Astrocyte (in vitro differentiated cells and primary cell): ENCODE results near the gene RELN. TPM values are rescaled to one million over a fixed set of nuclear protein-coding genes. Genes with fewer than 3 reads are reported as not detected.

Experiments used
- DNase-seq: peaks from one replicate; pipeline ENCODE4 v3.0.0-alpha.2; 2010; ENCODE audit warnings: low read depth
- FAIRE-seq: peaks from 2 replicates; lab custom pipeline; 2011; peaks lifted over from hg19 to GRCh38; lab: Jason Lieb, UNC
- H2AFZ ChIP-seq: 2 replicates; pipeline ENCODE4 v1.6.0; 2012; ENCODE audit warnings: low read depth, low read length, inconsistent platforms
- H3K27ac ChIP-seq: 2 replicates; pipeline ENCODE4 v1.5.1; 2011; ENCODE audit warnings: low read depth, low read length, inconsistent platforms
- H3K27me3 ChIP-seq: 2 replicates; pipeline ENCODE4 v1.6.0; 2011; ENCODE audit warnings: low read length, inconsistent platforms; ENCODE audit not compliant: insufficient read depth
- H3K36me3 ChIP-seq: 2 replicates; pipeline ENCODE4 v1.5.1; 2011; ENCODE audit warnings: low read length, inconsistent platforms; ENCODE audit not compliant: insufficient read depth
- H3K4me1 ChIP-seq: 2 replicates; pipeline ENCODE4 v1.5.1; 2011; ENCODE audit warnings: low read length, inconsistent platforms; ENCODE audit not compliant: insufficient read depth
- H3K4me2 ChIP-seq: 2 replicates; pipeline ENCODE4 v1.6.0; 2012; ENCODE audit warnings: low read length, inconsistent platforms
- H3K4me3 ChIP-seq: 2 replicates; pipeline ENCODE4 v1.5.1; 2011; ENCODE audit warnings: low read depth, mild to moderate bottlenecking, low read length, inconsistent platforms; ENCODE audit not compliant: insufficient read depth
- H3K79me2 ChIP-seq: 2 replicates; pipeline ENCODE4 v1.6.0; 2012; ENCODE audit warnings: mild to moderate bottlenecking, low read length, inconsistent platforms; ENCODE audit not compliant: insufficient read depth
- H3K9ac ChIP-seq: 2 replicates; pipeline ENCODE4 v1.6.0; 2012; ENCODE audit warnings: mild to moderate bottlenecking, low read length, inconsistent platforms
- H3K9me3 ChIP-seq: 2 replicates; pipeline ENCODE4 v1.5.1; 2012; ENCODE audit warnings: low read depth, mild to moderate bottlenecking, low read length, inconsistent platforms; ENCODE audit not compliant: insufficient read depth
- H4K20me1 ChIP-seq: 2 replicates; pipeline ENCODE4 v1.6.0; 2012; ENCODE audit warnings: low read length, inconsistent platforms; ENCODE audit not compliant: insufficient read depth
- H3K27ac Mint-ChIP-seq: one replicate; pipeline ENCODE4 v1.8.0; 2021; ENCODE audit warnings: mild to moderate bottlenecking, mixed read lengths; ENCODE audit not compliant: unreplicated experiment
- H3K27me3 Mint-ChIP-seq: one replicate; pipeline ENCODE4 v1.8.0; 2021; ENCODE audit warnings: low read depth, mixed read lengths; ENCODE audit not compliant: unreplicated experiment
- H3K36me3 Mint-ChIP-seq: one replicate; pipeline ENCODE4 v1.8.0; 2021; ENCODE audit warnings: low read depth, mixed read lengths; ENCODE audit not compliant: unreplicated experiment
- H3K4me1 Mint-ChIP-seq: one replicate; pipeline ENCODE4 v1.8.0; 2021; ENCODE audit warnings: low read depth, mixed read lengths; ENCODE audit not compliant: unreplicated experiment
- H3K4me3 Mint-ChIP-seq: one replicate; pipeline ENCODE4 v1.8.0; 2021; ENCODE audit warnings: mild to moderate bottlenecking, moderate library complexity, mixed read lengths; ENCODE audit not compliant: unreplicated experiment
- H3K9me3 Mint-ChIP-seq: one replicate; pipeline ENCODE4 v1.8.0; 2021; ENCODE audit warnings: mild to moderate bottlenecking, mixed read lengths; ENCODE audit not compliant: unreplicated experiment
- CTCF ChIP-seq: IDR thresholded peaks from 2 replicates; pipeline ENCODE4 v1.5.1; 2011; ENCODE audit warnings: low read depth, mild to moderate bottlenecking, inconsistent platforms, low read length, moderate library complexity; ENCODE audit not compliant: insufficient read depth
- EZH2 ChIP-seq: IDR thresholded peaks from 2 replicates; pipeline ENCODE4 v1.6.1; 2012; ENCODE audit warnings: mild to moderate bottlenecking, low read length, inconsistent platforms; ENCODE audit not compliant: insufficient read depth
- total RNA-seq: library from RNA; stranded (reverse); gene quantifications from 2 replicates; pipeline ENCODE4 v1.2.1, GENCODE V29; 2021

Gene RELN
- total RNA-seq, 1 donor from 2014 or later, result 0.98 TPM

GRCh38 chr7:103972779-103973434, 16.6 kb downstream of the RELN start:
- no peak overlapping the region for H3K4me3 Mint-ChIP-seq
- no peak for FAIRE-seq
- no peak overlapping the region for H3K4me3 ChIP-seq
- no peak overlapping the region for H3K9ac ChIP-seq
- no peaks in the 10 kb centered on the region for H3K9me3 ChIP-seq
- H3K4me1 ChIP-seq, result no peaks in the 10 kb centered on the region
- H3K36me3 ChIP-seq, result no peaks in the 10 kb centered on the region
- H3K27me3 Mint-ChIP-seq, result peaks cover 4% of the 10 kb centered on the region
- TF ChIP-seq CTCF (no peak), EZH2 (no peak)
- DNase-seq, result no peak
- H3K9me3 Mint-ChIP-seq, result no peaks in the 10 kb centered on the region
- H3K27me3 ChIP-seq, result no peaks in the 10 kb centered on the region
- no peak overlapping the region for H3K4me2 ChIP-seq
- no peaks in the 10 kb centered on the region for H3K36me3 Mint-ChIP-seq
- H3K27ac Mint-ChIP-seq, result no peak overlapping the region
- H4K20me1 ChIP-seq, result no peaks in the 10 kb centered on the region
- no peaks in the 10 kb centered on the region for H3K79me2 ChIP-seq
- no peaks in the 10 kb centered on the region for H3K4me1 Mint-ChIP-seq
- no peak overlapping the region for H2AFZ ChIP-seq
- H3K27ac ChIP-seq, result no peak overlapping the region

GRCh38 chr7:103967401-103967800, 22.1 kb downstream of the RELN start:
- TF ChIP-seq CTCF, result no peak
- no peak for TF ChIP-seq EZH2
- H2AFZ ChIP-seq, result no peak overlapping the region
- Mint-ChIP-seq H3K27ac (no peak overlapping the region), H3K4me3 (no peak overlapping the region), H3K9me3 (no peaks in the 10 kb centered on the region), H3K27me3 (no peaks in the 10 kb centered on the region), H3K36me3 (no peaks in the 10 kb centered on the region), H3K4me1 (no peaks in the 10 kb centered on the region)
- no peak overlapping the region for H3K27ac ChIP-seq
- no peaks in the 10 kb centered on the region for H3K27me3 ChIP-seq
- H3K4me2 ChIP-seq, result no peak overlapping the region
- no peaks in the 10 kb centered on the region for H3K9me3 ChIP-seq
- no peaks in the 10 kb centered on the region for H3K36me3 ChIP-seq
- FAIRE-seq, result no peak
- DNase-seq, result no peak
- no peaks in the 10 kb centered on the region for H4K20me1 ChIP-seq
- H3K4me3 ChIP-seq, result no peak overlapping the region
- H3K4me1 ChIP-seq, result no peaks in the 10 kb centered on the region
- H3K9ac ChIP-seq, result no peak overlapping the region
- no peaks in the 10 kb centered on the region for H3K79me2 ChIP-seq

GRCh38 chr7:103966593-103967277, 22.7 kb downstream of the RELN start:
- no peak for FAIRE-seq
- no peak for DNase-seq
- peaks cover 5% of the 10 kb centered on the region for H3K27me3 Mint-ChIP-seq
- Histone ChIP-seq H3K27ac (no peak overlapping the region), H3K9me3 (no peaks in the 10 kb centered on the region), H3K79me2 (no peaks in the 10 kb centered on the region), H3K36me3 (no peaks in the 10 kb centered on the region), H2AFZ (no peak overlapping the region), H3K4me3 (no peak overlapping the region), H3K9ac (no peak overlapping the region), H3K27me3 (no peaks in the 10 kb centered on the region), H3K4me2 (no peak overlapping the region), H3K4me1 (no peaks in the 10 kb centered on the region), H4K20me1 (no peaks in the 10 kb centered on the region)
- no peaks in the 10 kb centered on the region for H3K36me3 Mint-ChIP-seq
- no peaks in the 10 kb centered on the region for H3K9me3 Mint-ChIP-seq
- H3K4me3 Mint-ChIP-seq, result no peak overlapping the region
- no peaks in the 10 kb centered on the region for H3K4me1 Mint-ChIP-seq
- H3K27ac Mint-ChIP-seq, result no peak overlapping the region
- TF ChIP-seq CTCF (no peak), EZH2 (no peak)
